Osteoblast (primary cell): ENCODE results near the gene INTS14. TPM values are rescaled to one million over a fixed set of nuclear protein-coding genes. Genes with fewer than 3 reads are reported as not detected.
"Not testable (repeated sequence)": the region's sequence is repeated elsewhere in the genome, so short reads cannot be mapped to it uniquely, and the experiment has no call there.

Experiments
- DNase-seq: peaks from one replicate; pipeline ENCODE4 v3.0.0; 2011; ENCODE audit warnings: low spot score, mixed read lengths; ENCODE audit not compliant: insufficient read length; ENCODE audit errors: missing footprints
- H2AFZ ChIP-seq: 2 replicates; pipeline ENCODE4 v1.6.0; 2011; ENCODE audit warnings: mild to moderate bottlenecking, low read length
- H3K27ac ChIP-seq: 2 replicates; pipeline ENCODE4 v1.5.1; 2011; ENCODE audit warnings: mild to moderate bottlenecking, low read depth, low read length, moderate library complexity
- H3K27me3 ChIP-seq: 2 replicates; pipeline ENCODE4 v1.6.0; 2012; ENCODE audit warnings: mild to moderate bottlenecking, control low read depth, inconsistent platforms, low read length, moderate library complexity; ENCODE audit not compliant: insufficient read depth
- H3K36me3 ChIP-seq: 2 replicates; pipeline ENCODE4 v1.5.1; 2011; ENCODE audit warnings: mild to moderate bottlenecking, low read length, control low read depth, moderate library complexity; ENCODE audit not compliant: insufficient read depth
- H3K4me1 ChIP-seq: 2 replicates; pipeline ENCODE4 v1.5.1; 2011; ENCODE audit warnings: mild to moderate bottlenecking, low read length, control low read depth, moderate library complexity; ENCODE audit not compliant: insufficient read depth
- H3K4me2 ChIP-seq: 2 replicates; pipeline ENCODE4 v1.6.0; 2011; ENCODE audit warnings: mild to moderate bottlenecking, low read length; ENCODE audit not compliant: insufficient read depth
- H3K4me3 ChIP-seq: fragments of 200-600 bp; sonication (generic); 3 replicates; pipeline ENCODE4 v1.5.1; 2012; ENCODE audit warnings: mild to moderate bottlenecking, low read length, inconsistent platforms; ENCODE audit not compliant: insufficient read depth
- H3K79me2 ChIP-seq: 2 replicates; pipeline ENCODE4 v1.6.0; 2012; ENCODE audit warnings: mild to moderate bottlenecking, low read length, control low read depth, inconsistent platforms; ENCODE audit not compliant: insufficient read depth
- H3K9me3 ChIP-seq: 2 replicates; pipeline ENCODE4 v1.5.1; 2011; ENCODE audit warnings: low read depth, low read length, control low read depth
- H4K20me1 ChIP-seq: 2 replicates; pipeline ENCODE4 v1.6.0; 2012; ENCODE audit warnings: mild to moderate bottlenecking, low read length, control low read depth; ENCODE audit not compliant: insufficient read depth
- CTCF ChIP-seq: IDR thresholded peaks from 2 replicates; pipeline ENCODE4 v1.5.1; 2011; ENCODE audit warnings: mild to moderate bottlenecking, low read depth, low read length, moderate library complexity; ENCODE audit errors: extremely low read depth
- total RNA-seq: library from RNA; depleted of rRNA; stranded (reverse); fragments of >200 nt; gene quantifications from 2 replicates; pipeline ENCODE4 v1.2.3, GENCODE V29; 2012

INTS14 gene
- total RNA-seq, 1 donor = 31.5 TPM

- no peak for DNase-seq
- Histone ChIP-seq H3K9me3 (no peaks in the 10 kb centered on the region), H3K4me2 (no peak overlapping the region), H3K27ac (no peak overlapping the region), H3K4me1 (no peaks in the 10 kb centered on the region), H3K4me3 (no peak overlapping the region), H3K27me3 (no peaks in the 10 kb centered on the region), H4K20me1 (no peaks in the 10 kb centered on the region), H2AFZ (no peak overlapping the region), H3K36me3 (no peaks in the 10 kb centered on the region), H3K79me2 (no peaks in the 10 kb centered on the region)
- no peak for TF ChIP-seq CTCF
These were observed 7.7 kb upstream of the INTS14 start for GRCh38 chr15:65618560-65619109.

GRCh38 chr15:65615887-65616286 is 5.0 kb upstream of the INTS14 start:
- not testable (repeated sequence) for H4K20me1 ChIP-seq

GRCh38 chr15:65612949-65613744 is 2.2 kb upstream of the INTS14 start:
- Histone ChIP-seq H3K9me3 (no peaks in the 10 kb centered on the region), H2AFZ (no peak overlapping the region), H3K4me3 (no peak overlapping the region), H3K4me2 (no peak overlapping the region), H3K27ac (peak overlapping the region; percentile 19), H3K36me3 (no peaks in the 10 kb centered on the region), H3K27me3 (no peaks in the 10 kb centered on the region), H3K79me2 (peaks cover 30% of the 10 kb centered on the region), H3K4me1 (peaks cover 24% of the 10 kb centered on the region), H4K20me1 (no peaks in the 10 kb centered on the region)
- no peak for DNase-seq
- no peak for TF ChIP-seq CTCF

More at GRCh38 chr15:65615887-65616286, 5.0 kb upstream of the INTS14 start:
- H3K36me3 ChIP-seq, H3K79me2 ChIP-seq, H3K4me3 ChIP-seq, H3K27ac ChIP-seq, DNase-seq, H2AFZ ChIP-seq, H3K27me3 ChIP-seq, H3K4me2 ChIP-seq, H3K9me3 ChIP-seq: not testable (repeated sequence)
- peaks cover 14% of the 10 kb centered on the region for H3K4me1 ChIP-seq

GRCh38 chr15:65612616-65612946 is 1.6 kb upstream of the INTS14 start:
- Histone ChIP-seq H3K36me3 (no peaks in the 10 kb centered on the region), H3K27ac (peak overlapping the region; percentile 19), H3K9me3 (no peaks in the 10 kb centered on the region), H3K4me3 (no peak overlapping the region), H2AFZ (no peak overlapping the region), H3K27me3 (no peaks in the 10 kb centered on the region), H3K4me1 (peaks cover 24% of the 10 kb centered on the region), H4K20me1 (no peaks in the 10 kb centered on the region), H3K4me2 (peak overlapping the region; percentile 27), H3K79me2 (peaks cover 36% of the 10 kb centered on the region)
- no peak for TF ChIP-seq CTCF
- DNase-seq = no peak
